Measurements from ENCODE around the gene BBS12. TPM values are rescaled to one million over a fixed set of nuclear protein-coding genes. Genes with fewer than 3 reads are reported as not detected.
A peak's percentile ranks its signal among the peaks of the same experiment; 100 is the strongest.

BBS12 gene
- total and polyA plus RNA-seq, 9 of the 15 experiments (the other 6 are each of a cell fraction or from before 2014, with no cell fraction given), result 2.7 to 6.5 (median 3.3) TPM

- ATAC-seq (peak; percentile 96), DNase-seq (ENCODE audit: extremely low read depth in 1 of 4, low spot score in 3 of 4) (peak; percentile 50 to 92 (median 70)), FAIRE-seq (peak; percentile 98)
- no peaks in the 10 kb centered on the region for H3K27me3 ChIP-seq (ENCODE audit: control insufficient read depth in 2 of 2, insufficient read depth in 2 of 2, low read length in 2 of 2)
- intact Hi-C loops (cut with micrococcal nuclease) (no loop called here), in situ Hi-C loops (cut with MboI) (no loop called here)
- peak overlapping the region; percentile 91 for H2AFZ ChIP-seq (ENCODE audit: low read depth, low read length)
- peak overlapping the region; percentile 48 to 75; a peak in 3 of 4 replicates for H3K9ac ChIP-seq (ENCODE audit: insufficient read depth in 1 of 2, low read depth in 2 of 2, low read length in 2 of 2)
- 16% methylated on average over 8 of the region's 8 CpGs for WGBS (ENCODE audit: insufficient coverage, low coverage, missing lambda C conversion rate)
- H4K20me1 ChIP-seq (replicated peaks; ENCODE audit: control insufficient read depth, insufficient read depth, low read length), result no peaks in the 10 kb centered on the region
- H3K36me3 ChIP-seq (ENCODE audit: control insufficient read depth, insufficient read depth, low read length), result peaks cover 3% of the 10 kb centered on the region; the same call in 1 of the 3 replicates
- BruUV-seq (replicated peaks), result no TSS peak
- no peaks in the 10 kb centered on the region for H3K9me1 ChIP-seq (ENCODE audit: control insufficient read depth, insufficient read depth, low read length)
- POLR2A ChIA-PET, result interaction anchor here (0.8 to 1.0 kb wide), 2 partner anchors 12 to 21 kb away, joined by 3 read pairs; no protein-coding TSS in a partner anchor
- peak overlapping the region; percentile 83 for H3K4me2 ChIP-seq (ENCODE audit: insufficient read depth, low read length)
- CTCF ChIA-PET (ENCODE audit: low intra/inter-chr PET ratio), result no interaction called here
- no peaks in the 10 kb centered on the region for H3K9me3 ChIP-seq (replicated peaks; ENCODE audit: control insufficient read depth, insufficient read depth, low read depth, low read length)
- no peaks in the 10 kb centered on the region for H3K79me2 ChIP-seq (ENCODE audit: control insufficient read depth, insufficient read depth, low read length)
- H3K27ac ChIP-seq (ENCODE audit: extremely low read depth, low read depth, low read length), result peak overlapping the region; percentile 54; the same call in 2 of the 3 replicates
- peaks cover 0 to 21% of the 10 kb centered on the region in 2 experiments; a peak in 4 of 5 replicates for H3K4me1 ChIP-seq (replicated peaks in 1 of 2; ENCODE audit: control insufficient read depth in 2 of 2, insufficient read depth in 2 of 2, low read length in 2 of 2)
- H3K4me3 ChIP-seq, result peak overlapping the region; percentile 30
- peak; percentile 60 for TF ChIP-seq ZBTB40 (IDR thresholded peaks at IDR 0.05)
- no peak for TF ChIP-seq ZBTB40 (CRISPR knock-in tag; IDR thresholded peaks at IDR 0.05)
- no peak for TF ChIP-seq IRF9 (tag; IDR thresholded peaks at IDR 0.05)
- no peak for TF ChIP-seq SPI1 (IDR thresholded peaks at IDR 0.05; ENCODE audit: borderline replicate concordance, low read depth, low read length)
- TF ChIP-seq ILK (tag; IDR thresholded peaks at IDR 0.05; ENCODE audit: borderline replicate concordance, low read depth), result no peak
- no peak for TF ChIP-seq ZNF280B (CRISPR knock-in tag; IDR thresholded peaks at IDR 0.05)
- TF ChIP-seq NFIX (CRISPR knock-in tag; IDR thresholded peaks at IDR 0.05; ENCODE audit: low read depth), result peak; percentile 76
- TF ChIP-seq RBM14 (IDR thresholded peaks at IDR 0.05; ENCODE audit: borderline replicate concordance, insufficient read depth, low read depth, low read length), result no peak
- TF ChIP-seq CREM (IDR thresholded peaks at IDR 0.05; ENCODE audit: low read depth), result no peak
- no peak for TF ChIP-seq ZNF644 (tag; IDR thresholded peaks at IDR 0.05; ENCODE audit: low read depth)
Measured at GRCh38 chr4:122700178-122700725, 32.3 kb upstream of the BBS12 start.

Measured in K562 (cell line).